H1 (cell line): ENCODE data around the gene CAMTA1. TPM values are rescaled to one million over a fixed set of nuclear protein-coding genes. Genes with fewer than 3 reads are reported as not detected.

Source experiments
- CTCF ChIA-PET: fragments of 300-600 bp; sonication (Branson Sonifier 250); formaldehyde crosslinking; loops from one replicate; lab custom pipeline; 2021; ENCODE audit not compliant: partially characterized antibody; lab: Charles Lee
- POLR2A ChIA-PET: fragments of 300-600 bp; sonication (Branson Sonifier 250); formaldehyde crosslinking; loops from one replicate; lab custom pipeline; 2021; ENCODE audit warnings: inconsistent platforms; ENCODE audit not compliant: partially characterized antibody; lab: Charles Lee
- DNase-seq, 2 experiments: peaks; one replicate each; pipeline versions ENCODE4 v3.0.0 to v3.0.0-alpha.2; 2010 to 2022; ENCODE audit warnings: low spot score in 2 of 2, low read depth in 1 of 2, mixed read lengths in 1 of 2
- FAIRE-seq: peaks from 2 replicates; lab custom pipeline; 2011; peaks lifted over from hg19 to GRCh38; lab: Jason Lieb, UNC
- H2AFZ ChIP-seq: 2 replicates; pipeline ENCODE4 v1.8.1; 2012; ENCODE audit warnings: low read length, inconsistent platforms
- H2AK5ac ChIP-seq: 2 replicates; pipeline ENCODE4 v1.6.1; 2013; ENCODE audit warnings: low read depth, low read length
- H2BK120ac ChIP-seq: replicated peaks from 2 replicates; pipeline ENCODE3; 2013; ENCODE audit warnings: low read depth, low read length, inconsistent platforms
- H2BK12ac ChIP-seq: 2 replicates; pipeline ENCODE4 v1.6.1; 2013; ENCODE audit warnings: low read depth, low read length
- H2BK15ac ChIP-seq: 2 replicates; pipeline ENCODE4 v1.6.1; 2013; ENCODE audit warnings: low read length
- H2BK20ac ChIP-seq: 2 replicates; pipeline ENCODE4 v1.6.1; 2013; ENCODE audit warnings: low read length
- H2BK5ac ChIP-seq: 2 replicates; pipeline ENCODE4 v1.6.1; 2013; ENCODE audit warnings: low read depth, low read length
- H3K14ac ChIP-seq: 2 replicates; pipeline ENCODE4 v1.6.1; 2013; ENCODE audit warnings: inconsistent platforms; ENCODE audit not compliant: insufficient read length
- H3K18ac ChIP-seq: 2 replicates; pipeline ENCODE4 v1.6.1; 2013; ENCODE audit warnings: low read length; ENCODE audit errors: extremely low read depth
- H3K23ac ChIP-seq: 2 replicates; pipeline ENCODE4 v1.6.1; 2013; ENCODE audit warnings: inconsistent platforms; ENCODE audit not compliant: insufficient read length
- H3K23me2 ChIP-seq: 2 replicates; pipeline ENCODE4 v1.6.1; 2013; ENCODE audit warnings: low read depth, low read length
- H3K27ac ChIP-seq: 2 replicates; pipeline ENCODE4 v1.6.1; 2011; ENCODE audit warnings: low read depth, low read length, inconsistent platforms
- H3K27me3 ChIP-seq, 4 experiments: replicated peaks in 1 of 4; 1 replicate in 1 of 4; 2 replicates in 3 of 4; pipeline versions ENCODE4 v1.6.1 to v1.8.1; 2011 to 2013; ENCODE audit warnings: low read length in 3 of 4, mild to moderate bottlenecking in 3 of 4, inconsistent platforms in 2 of 4, mixed read lengths in 2 of 4, moderate library complexity in 1 of 4; ENCODE audit not compliant: control insufficient read depth in 3 of 4, insufficient read depth in 3 of 4; ENCODE audit errors: extremely low read depth in 1 of 4
- H3K36me3 ChIP-seq, 4 experiments: 2 replicates each; pipeline versions ENCODE4 v1.6.1 to v1.8.1; 2011 to 2013; ENCODE audit warnings: mild to moderate bottlenecking in 4 of 4, low read length in 3 of 4, moderate library complexity in 2 of 4, control low read depth in 1 of 4, inconsistent platforms in 1 of 4; ENCODE audit not compliant: insufficient read depth in 4 of 4, control insufficient read depth in 2 of 4
- H3K4ac ChIP-seq: replicated peaks from 2 replicates; pipeline ENCODE3; 2013; ENCODE audit warnings: low read length, low read depth, mixed read lengths, inconsistent platforms; ENCODE audit not compliant: insufficient read length
- H3K4me1 ChIP-seq, 4 experiments: replicated peaks in 1 of 4; 1 replicate in 1 of 4; 2 replicates in 3 of 4; pipeline versions ENCODE4 v1.6.1 to v1.8.1; 2011 to 2013; ENCODE audit warnings: low read length in 3 of 4, inconsistent platforms in 2 of 4, mixed read lengths in 1 of 4; ENCODE audit not compliant: insufficient read depth in 4 of 4, control insufficient read depth in 3 of 4
- H3K4me2 ChIP-seq, 2 experiments: 2 replicates each; pipeline versions ENCODE4 v1.6.1 to v1.8.1; 2011 to 2013; ENCODE audit warnings: low read depth in 2 of 2, low read length in 2 of 2, control low read depth in 1 of 2, inconsistent platforms in 1 of 2, mild to moderate bottlenecking in 1 of 2; ENCODE audit not compliant: insufficient read depth in 1 of 2
- H3K4me3 ChIP-seq, 4 experiments: fragments of 200-600, 300-600 bp in 1 of 4; sonication (generic), shearing (Covaris generic), sonication (Bioruptor Twin) in 1 of 4; 2 replicates each; pipeline versions ENCODE4 v1.5.1 to v1.8.1; 2011 to 2016; ENCODE audit warnings: low read length in 4 of 4, low read depth in 3 of 4, control low read depth in 2 of 4, inconsistent platforms in 2 of 4, mild to moderate bottlenecking in 2 of 4, mixed read lengths in 1 of 4, moderate library complexity in 1 of 4; ENCODE audit not compliant: insufficient read depth in 2 of 4; ENCODE audit errors: extremely low read depth in 1 of 4
- H3K56ac ChIP-seq: replicated peaks from 2 replicates; pipeline ENCODE3; 2013; ENCODE audit warnings: low read depth, mild to moderate bottlenecking, mixed read lengths, low read length, inconsistent platforms; ENCODE audit not compliant: insufficient read length
- H3K79me1 ChIP-seq: 2 replicates; pipeline ENCODE4 v1.6.1; 2013; ENCODE audit warnings: low read depth, low read length, control low read depth
- H3K79me2 ChIP-seq, 2 experiments: 2 replicates each; pipeline versions ENCODE4 v1.6.1 to v1.8.1; 2012 to 2013; ENCODE audit warnings: low read length in 2 of 2, mild to moderate bottlenecking in 2 of 2, inconsistent platforms in 1 of 2; ENCODE audit not compliant: insufficient read depth in 2 of 2, control insufficient read depth in 1 of 2
- H3K9ac ChIP-seq, 4 experiments: replicated peaks in 1 of 4; 1 replicate in 1 of 4; 2 replicates in 3 of 4; pipeline versions ENCODE4 v1.6.1 to v1.8.1; 2011 to 2013; ENCODE audit warnings: low read depth in 3 of 4, low read length in 3 of 4, control low read depth in 2 of 4, mild to moderate bottlenecking in 2 of 4, moderate library complexity in 2 of 4, inconsistent platforms in 1 of 4; ENCODE audit errors: extremely low read depth in 1 of 4
- H3K9me3 ChIP-seq, 2 experiments: 2 replicates each; pipeline versions ENCODE4 v1.6.1 to v1.8.1; 2012 to 2013; ENCODE audit warnings: mild to moderate bottlenecking in 2 of 2, moderate library complexity in 2 of 2, control low read depth in 1 of 2, inconsistent platforms in 1 of 2, low read depth in 1 of 2, low read length in 1 of 2, mixed read lengths in 1 of 2; ENCODE audit not compliant: insufficient read depth in 2 of 2
- H4K20me1 ChIP-seq, 2 experiments: replicated peaks in 1 of 2; 2 replicates each; pipeline versions ENCODE3 to v1.8.1; 2011 to 2013; ENCODE audit warnings: inconsistent platforms in 2 of 2, low read length in 2 of 2, mild to moderate bottlenecking in 1 of 2; ENCODE audit not compliant: insufficient read depth in 2 of 2, control insufficient read depth in 1 of 2
- H4K5ac ChIP-seq: 2 replicates; pipeline ENCODE4 v1.6.1; 2013; ENCODE audit warnings: low read length, low read depth, mixed read lengths, inconsistent platforms; ENCODE audit not compliant: insufficient read length
- H4K8ac ChIP-seq: 2 replicates; pipeline ENCODE4 v1.8.0; 2013; ENCODE audit warnings: mild to moderate bottlenecking, moderate library complexity, low read length, inconsistent platforms; ENCODE audit not compliant: insufficient read depth; ENCODE audit errors: extremely low read depth
- H4K91ac ChIP-seq: replicated peaks from 2 replicates; pipeline ENCODE3; 2013; ENCODE audit warnings: low read length, mixed read lengths, inconsistent platforms; ENCODE audit not compliant: insufficient read length
- CHD1 ChIP-seq: IDR thresholded peaks from 2 replicates; pipeline ENCODE4 v1.6.1; 2012; ENCODE audit warnings: low read depth, low read length, improper control_type of control experiment
- MAFK ChIP-seq: IDR thresholded peaks from 2 replicates; pipeline ENCODE4 v1.6.1; 2012; ENCODE audit warnings: low read depth, mild to moderate bottlenecking, improper control_type of control experiment, low read length
- WGBS, 2 experiments: shearing (Covaris generic) in 1 of 2; methylation state at CpG; one replicate each; pipeline versions ENCODE4 v1.1.6 to v1.1.7; 2013 to 2015; ENCODE audit warnings: low lambda C conversion rate in 2 of 2, mixed read lengths in 2 of 2, inconsistent platforms in 1 of 2, low coverage in 1 of 2, missing lambda C conversion rate in 1 of 2; ENCODE audit not compliant: insufficient replicate concordance in 2 of 2, insufficient coverage in 1 of 2, insufficient read length in 1 of 2; ENCODE audit errors: extremely low coverage in 1 of 2, missing lambda C conversion rate in 1 of 2; 5-methylcytosine and 5-hydroxymethylcytosine counted together
- polyA plus RNA-seq, 7 experiments: library from polyadenylated mRNA; depleted of rRNA in 3 of 7; stranded (reverse) in 5 of 7; unstranded in 2 of 7; fragments of >200 nt in 5 of 7; fragments of 200-250 nt in 2 of 7; gene quantifications; 1 replicate in 5 of 7; 2 replicates in 1 of 7; 4 replicates in 1 of 7; pipeline versions ENCODE4 v1.2.1 to v1.2.3, GENCODE V29; 2011 to 2013; ENCODE audit warnings: missing spikeins in 2 of 7, mixed read lengths in 2 of 7
- total RNA-seq: library from RNA; stranded (reverse); fragmentation: NEBNext Ultra II Directional; extraction: Animal tissue kit (Norgen Biotek cat#: 25700); gene quantifications from 2 replicates; pipeline ENCODE4 v1.2.1, GENCODE V29; 2021

The CAMTA1 gene
- total and polyA plus RNA-seq, 2 of the 8 experiments (the other 6 are each of a cell fraction or from before 2014, with no cell fraction given), result 65.0 to 119 TPM

GRCh38 chr1:7258589-7259135, 473.4 kb downstream of the CAMTA1 start:
- no peaks in the 10 kb centered on the region for H3K9me3 ChIP-seq
- no peak overlapping the region for H2AK5ac ChIP-seq
- H4K91ac ChIP-seq, result no peak overlapping the region
- peaks cover 0 to 11% (median 6%) of the 10 kb centered on the region in 4 experiments; a peak in 4 of 7 replicates for H3K4me1 ChIP-seq
- 0 out of 2 replicates have a peak overlapping the region, but pooled peaks have one; percentile 4 for H2BK15ac ChIP-seq
- no peak overlapping the region for H4K5ac ChIP-seq
- DNase-seq (no peak), FAIRE-seq (no peak)
- H3K4me3 ChIP-seq, result no peak overlapping the region
- H3K18ac ChIP-seq, result no peak overlapping the region
- no peak overlapping the region for H3K27ac ChIP-seq
- no peak overlapping the region for H3K4me2 ChIP-seq
- ChIA-PET POLR2A (interaction anchor here (1.3 kb wide), 1 partner anchor 17 kb away, joined by 4 read pairs; no protein-coding TSS in a partner anchor), CTCF (interaction anchor here (0.9 to 1.0 kb wide), 2 partner anchors 10 to 303 kb away, joined by 3 read pairs; no protein-coding TSS in a partner anchor)
- 0 out of 2 replicates have a peak overlapping the region, but pooled peaks have one; percentile 27 for H2BK5ac ChIP-seq
- H3K14ac ChIP-seq, result no peak overlapping the region
- no peaks in the 10 kb centered on the region for H3K79me1 ChIP-seq
- no peaks in the 10 kb centered on the region for H3K79me2 ChIP-seq
- H2BK20ac ChIP-seq, result no peak overlapping the region
- H4K20me1 ChIP-seq, result no peaks in the 10 kb centered on the region
- TF ChIP-seq MAFK (peak; percentile 60), CHD1 (no peak)
- no peak overlapping the region for H2BK12ac ChIP-seq
- 91% methylated on average over 19 of the region's 19 CpGs; no CpG with 5 or more reads in 1 of the 2 experiments for whole genome bisulfite sequencing, 2 experiments
- no peak overlapping the region for H2AFZ ChIP-seq
- H3K9ac ChIP-seq, result no peak overlapping the region
- H3K36me3 ChIP-seq, result no peaks in the 10 kb centered on the region
- H3K27me3 ChIP-seq, result no peaks in the 10 kb centered on the region
- no peaks in the 10 kb centered on the region for H3K23me2 ChIP-seq
- H3K4ac ChIP-seq, result no peak overlapping the region
- H4K8ac ChIP-seq, result peak overlapping the region; percentile 51; the same call in 1 of the 2 replicates
- no peak overlapping the region for H3K23ac ChIP-seq
- H2BK120ac ChIP-seq, result no peak overlapping the region
- no peak overlapping the region for H3K56ac ChIP-seq
